Neural progenitor cell (in vitro differentiated cells): ENCODE data around the gene GNB5. TPM values are rescaled to one million over a fixed set of nuclear protein-coding genes. Genes with fewer than 3 reads are reported as not detected.

Experiments
- DNase-seq: peaks from one replicate; pipeline ENCODE4 v3.0.0-alpha.2; 2016; ENCODE audit warnings: low spot score
- H2AFZ ChIP-seq: fragments of 200-600 bp; sonication (generic); replicated peaks from 2 replicates; pipeline ENCODE4 v1.6.1; 2016; ENCODE audit warnings: antibody characterized with exemption
- H3F3A ChIP-seq: fragments of 200-600 bp; sonication (generic); 2 replicates; pipeline ENCODE4 v1.6.1; 2016; ENCODE audit warnings: antibody characterized with exemption, low read depth
- H3K27ac ChIP-seq: fragments of 200-600 bp; sonication (generic); 2 replicates; pipeline ENCODE4 v1.5.1; 2016; ENCODE audit warnings: mild to moderate bottlenecking
- H3K27me3 ChIP-seq: fragments of 200-600 bp; sonication (generic); 2 replicates; pipeline ENCODE4 v1.6.1; 2016; ENCODE audit warnings: mild to moderate bottlenecking, moderate library complexity
- H3K36me3 ChIP-seq: fragments of 200-600 bp; sonication (generic); 2 replicates; pipeline ENCODE4 v1.5.1; 2016
- H3K4me1 ChIP-seq: fragments of 200-600 bp; sonication (generic); 2 replicates; pipeline ENCODE4 v1.6.1; 2016; ENCODE audit warnings: mixed run types
- H3K4me2 ChIP-seq: fragments of 200-600 bp; sonication (generic); 2 replicates; pipeline ENCODE4 v1.6.1; 2016
- H3K4me3 ChIP-seq: fragments of 200-600 bp; sonication (generic); 2 replicates; pipeline ENCODE4 v1.5.1; 2016
- H3K79me2 ChIP-seq: fragments of 200-600 bp; sonication (generic); 2 replicates; pipeline ENCODE4 v1.6.1; 2016; ENCODE audit warnings: low read depth
- H3K9ac ChIP-seq: fragments of 200-600 bp; sonication (generic); 2 replicates; pipeline ENCODE4 v1.6.1; 2016
- H3K9me3 ChIP-seq: fragments of 200-600 bp; sonication (generic); 2 replicates; pipeline ENCODE4 v1.5.1; 2016; ENCODE audit warnings: low read depth
- H4K20me1 ChIP-seq: fragments of 200-600 bp; sonication (generic); 2 replicates; pipeline ENCODE4 v1.6.1; 2016; ENCODE audit warnings: low read depth
- H3K27ac Mint-ChIP-seq: 3 replicates; pipeline ENCODE4 v1.8.0; 2021; ENCODE audit warnings: mixed read lengths
- H3K27me3 Mint-ChIP-seq: 2 replicates; pipeline ENCODE4 v1.8.0; 2022; ENCODE audit warnings: low read depth, mild to moderate bottlenecking, inconsistent platforms, moderate library complexity, mixed read lengths; ENCODE audit not compliant: insufficient read depth
- H3K36me3 Mint-ChIP-seq: 3 replicates; pipeline ENCODE4 v1.8.0; 2021; ENCODE audit warnings: mixed read lengths
- H3K4me1 Mint-ChIP-seq: 3 replicates; pipeline ENCODE4 v1.8.0; 2021; ENCODE audit warnings: mixed read lengths
- H3K4me3 Mint-ChIP-seq: 3 replicates; pipeline ENCODE4 v1.8.0; 2021; ENCODE audit warnings: mild to moderate bottlenecking, moderate library complexity, mixed read lengths
- H3K9me3 Mint-ChIP-seq: 3 replicates; pipeline ENCODE4 v1.8.0; 2020; ENCODE audit warnings: mixed read lengths
- CTCF ChIP-seq: fragments of 200-600 bp; sonication (generic); IDR thresholded peaks from 2 replicates; pipeline ENCODE4 v1.5.1; 2017; ENCODE audit warnings: antibody characterized with exemption, mild to moderate bottlenecking
- EZH2 ChIP-seq: fragments of 200-600 bp; sonication (generic); IDR thresholded peaks from 2 replicates; pipeline ENCODE4 v1.6.1; 2017; ENCODE audit warnings: antibody characterized with exemption, mild to moderate bottlenecking, moderate library complexity
- EZH2phosphoT487 ChIP-seq: fragments of 200-600 bp; sonication (generic); IDR thresholded peaks from 2 replicates; pipeline ENCODE4 v1.6.1; 2017; ENCODE audit warnings: antibody characterized with exemption
- total RNA-seq: library from RNA; depleted of rRNA; stranded (reverse); fragments of >200 nt; gene quantifications from 2 replicates; pipeline ENCODE4 v1.2.3, GENCODE V29; 2015; ENCODE audit warnings: low replicate concordance

GNB5 gene
- total RNA-seq, 1 donor from 2014 or later, result 36.0 TPM

DNA sequence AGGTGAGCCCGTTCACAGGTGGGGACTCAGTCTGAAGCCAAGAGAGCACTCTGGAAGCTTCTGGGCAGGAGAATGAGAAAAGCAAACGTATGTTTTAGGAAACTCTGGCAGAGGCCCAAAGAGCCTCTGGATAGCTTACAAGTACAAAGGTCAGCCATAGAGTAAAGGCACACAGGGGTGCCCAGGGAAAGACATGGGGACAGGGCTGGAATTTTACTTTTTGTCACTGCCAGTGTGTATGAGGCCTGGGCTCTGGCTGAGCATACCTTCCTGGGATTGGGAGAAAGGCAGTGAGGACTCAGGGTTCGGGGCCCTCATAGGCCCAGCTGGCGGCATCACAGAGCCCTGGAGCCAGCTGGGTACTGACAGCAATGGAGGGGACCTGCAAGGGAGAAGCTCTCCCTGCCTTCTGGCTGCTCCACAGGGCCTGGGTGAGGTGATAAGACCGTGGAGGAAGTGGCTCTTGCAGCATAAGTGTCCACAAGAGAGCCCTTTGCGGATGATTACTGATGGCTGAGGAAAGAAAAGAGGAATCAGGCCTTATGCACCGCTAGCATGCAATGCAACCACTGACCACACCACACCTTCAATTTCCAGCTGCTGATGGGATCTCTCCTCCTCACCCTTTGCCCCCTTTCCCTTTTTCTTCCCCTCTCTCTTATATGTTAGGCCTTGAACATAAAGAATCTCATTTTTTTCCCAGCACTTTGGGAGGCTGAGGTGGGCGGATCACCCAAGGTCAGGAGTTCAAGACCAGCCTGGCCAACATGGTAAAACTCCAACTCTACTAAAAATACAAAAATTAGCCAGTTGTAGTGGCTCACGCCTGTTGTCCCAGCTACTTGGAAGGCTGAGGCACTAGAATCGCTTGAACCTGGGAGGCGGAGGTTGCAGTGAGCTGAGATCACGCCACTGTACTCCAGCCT, 53.5 kb downstream of the GNB5 start:
- H3K9ac ChIP-seq, result no peak overlapping the region
- DNase-seq, result no peak
- no peaks in the 10 kb centered on the region for H3K36me3 ChIP-seq
- no peak for TF ChIP-seq CTCF
- TF ChIP-seq EZH2, result no peak
- no peak for TF ChIP-seq EZH2phosphoT487
- no peak overlapping the region for H3K27ac ChIP-seq
- H3F3A ChIP-seq, result no peaks in the 10 kb centered on the region
- no peak overlapping the region for H2AFZ ChIP-seq
- no peaks in the 10 kb centered on the region for H3K27me3 ChIP-seq
- no peaks in the 10 kb centered on the region for H3K9me3 ChIP-seq
- peaks cover 6% of the 10 kb centered on the region for H4K20me1 ChIP-seq
- Mint-ChIP-seq H3K36me3 (peaks cover 4% of the 10 kb centered on the region), H3K9me3 (no peaks in the 10 kb centered on the region), H3K27ac (peak overlapping the region; percentile 83), H3K4me3 (no peak overlapping the region), H3K27me3 (no peaks in the 10 kb centered on the region), H3K4me1 (peaks cover 25% of the 10 kb centered on the region)
- peaks cover 4% of the 10 kb centered on the region for H3K4me1 ChIP-seq
- H3K4me2 ChIP-seq, result no peak overlapping the region
- no peaks in the 10 kb centered on the region for H3K79me2 ChIP-seq
- H3K4me3 ChIP-seq, result no peak overlapping the region

- H3K9ac ChIP-seq, result no peak overlapping the region
- no peaks in the 10 kb centered on the region for H3K36me3 ChIP-seq
- no peak overlapping the region for H3K4me3 ChIP-seq
- Mint-ChIP-seq H3K9me3 (no peaks in the 10 kb centered on the region), H3K4me3 (no peak overlapping the region), H3K27me3 (no peaks in the 10 kb centered on the region), H3K27ac (no peak overlapping the region), H3K36me3 (peaks cover 10% of the 10 kb centered on the region), H3K4me1 (peaks cover 23% of the 10 kb centered on the region)
- TF ChIP-seq EZH2 (no peak), CTCF (no peak), EZH2phosphoT487 (no peak)
- no peak overlapping the region for H3K27ac ChIP-seq
- no peaks in the 10 kb centered on the region for H3F3A ChIP-seq
- peaks cover 6% of the 10 kb centered on the region for H4K20me1 ChIP-seq
- H3K4me2 ChIP-seq, result no peak overlapping the region
- peaks cover 4% of the 10 kb centered on the region for H3K4me1 ChIP-seq
- H3K27me3 ChIP-seq, result no peaks in the 10 kb centered on the region
- no peak overlapping the region for H2AFZ ChIP-seq
- no peak for DNase-seq
- no peaks in the 10 kb centered on the region for H3K9me3 ChIP-seq
- no peaks in the 10 kb centered on the region for H3K79me2 ChIP-seq
Observed at GRCh38 chr15:52136442-52136980, 54.7 kb downstream of the GNB5 start.

GRCh38 chr15:52134502-52135144, 56.6 kb downstream of the GNB5 start:
- Mint-ChIP-seq H3K4me1 (peaks cover 11% of the 10 kb centered on the region), H3K9me3 (no peaks in the 10 kb centered on the region), H3K4me3 (no peak overlapping the region), H3K27ac (no peak overlapping the region), H3K36me3 (peaks cover 14% of the 10 kb centered on the region), H3K27me3 (no peaks in the 10 kb centered on the region)
- H2AFZ ChIP-seq, result no peak overlapping the region
- no peak overlapping the region for H3K4me3 ChIP-seq
- no peak overlapping the region for H3K27ac ChIP-seq
- peaks cover 3% of the 10 kb centered on the region for H3K4me1 ChIP-seq
- peaks cover 6% of the 10 kb centered on the region for H4K20me1 ChIP-seq
- H3K4me2 ChIP-seq, result no peak overlapping the region
- H3K36me3 ChIP-seq, result no peaks in the 10 kb centered on the region
- no peaks in the 10 kb centered on the region for H3K27me3 ChIP-seq
- DNase-seq, result no peak
- no peaks in the 10 kb centered on the region for H3F3A ChIP-seq
- no peaks in the 10 kb centered on the region for H3K9me3 ChIP-seq
- H3K79me2 ChIP-seq, result no peaks in the 10 kb centered on the region
- H3K9ac ChIP-seq, result no peak overlapping the region
- TF ChIP-seq EZH2 (no peak), CTCF (no peak), EZH2phosphoT487 (no peak)
